Fibroblast of lung (primary cell): ENCODE data around the gene RTN3. TPM values are rescaled to one million over a fixed set of nuclear protein-coding genes. Genes with fewer than 3 reads are reported as not detected.

Experiments
- DNase-seq, 2 donors: peaks; one replicate each; pipeline versions ENCODE4 v3.0.0 to v3.0.0-alpha.2; 2010; ENCODE audit warnings: low read depth in 2 of 2
- H2AFZ ChIP-seq: 2 replicates; pipeline ENCODE4 v1.5.1; 2012; ENCODE audit warnings: low read length, control low read depth, inconsistent platforms
- H3K27ac ChIP-seq: 2 replicates; pipeline ENCODE4 v1.5.1; 2011; ENCODE audit warnings: low read length, control low read depth; ENCODE audit not compliant: insufficient read depth
- H3K27me3 ChIP-seq: 2 replicates; pipeline ENCODE4 v1.5.1; 2011; ENCODE audit warnings: mild to moderate bottlenecking, low read length; ENCODE audit not compliant: control insufficient read depth, insufficient read depth
- H3K36me3 ChIP-seq: 2 replicates; pipeline ENCODE4 v1.5.1; 2011; ENCODE audit warnings: low read length; ENCODE audit not compliant: control insufficient read depth, insufficient read depth
- H3K4me1 ChIP-seq: 2 replicates; pipeline ENCODE4 v1.5.1; 2011; ENCODE audit warnings: low read length; ENCODE audit not compliant: control insufficient read depth, insufficient read depth; ENCODE audit errors: extremely low read depth
- H3K4me2 ChIP-seq: 2 replicates; pipeline ENCODE4 v1.5.1; 2011; ENCODE audit warnings: low read length, control low read depth; ENCODE audit not compliant: insufficient read depth; ENCODE audit errors: extremely low read depth
- H3K4me3 ChIP-seq, 4 experiments: fragments of 200-600 bp in 1 of 4; sonication (generic) in 1 of 4; replicated peaks in 1 of 4; 2 replicates each; pipeline ENCODE4 v1.5.1; 2011 to 2016; ENCODE audit warnings: low read length in 4 of 4, low read depth in 3 of 4, mild to moderate bottlenecking in 3 of 4, control low read depth in 2 of 4, inconsistent platforms in 1 of 4, mixed read lengths in 1 of 4; ENCODE audit not compliant: insufficient read depth in 1 of 4; ENCODE audit errors: control extremely low read depth in 1 of 4
- H3K79me2 ChIP-seq: 2 replicates; pipeline ENCODE4 v1.5.1; 2012; ENCODE audit warnings: mild to moderate bottlenecking, low read length, inconsistent platforms; ENCODE audit not compliant: control insufficient read depth, insufficient read depth
- H3K9ac ChIP-seq: 2 replicates; pipeline ENCODE4 v1.5.1; 2011; ENCODE audit warnings: mild to moderate bottlenecking, low read length, control low read depth; ENCODE audit not compliant: insufficient read depth
- H3K9me3 ChIP-seq: 2 replicates; pipeline ENCODE4 v1.5.1; 2012; ENCODE audit warnings: low read depth, low read length; ENCODE audit not compliant: control insufficient read depth, insufficient read depth
- H4K20me1 ChIP-seq: 2 replicates; pipeline ENCODE4 v1.5.1; 2011; ENCODE audit warnings: low read length; ENCODE audit not compliant: control insufficient read depth, insufficient read depth; ENCODE audit errors: extremely low read depth
- EZH2 ChIP-seq: IDR thresholded peaks from 2 replicates; pipeline ENCODE4 v1.5.1; 2012; ENCODE audit warnings: low read length, control low read depth, mild to moderate bottlenecking; ENCODE audit errors: missing control alignments
- polyA plus RNA-seq, 2 donors: library from polyadenylated mRNA; depleted of rRNA in 1 of 2; stranded (reverse) in 1 of 2; unstranded in 1 of 2; fragments of >200 nt; gene quantifications; 2 replicates each; pipeline ENCODE4 v1.2.1, GENCODE V29; 2011 to 2012; ENCODE audit warnings: missing spikeins in 1 of 2
- total RNA-seq: library from RNA; depleted of rRNA; stranded (reverse); fragments of >200 nt; gene quantifications from 2 replicates; pipeline ENCODE4 v1.2.1, GENCODE V29; 2014
- TF ChIP-seq, protein P1 (sequence below), 2 donors: IDR thresholded peaks in 1 of 2; conservative IDR thresholded peaks in 1 of 2; 1 replicate in 1 of 2; 2 replicates in 1 of 2; pipeline ENCODE4 v1.5.1; 2011 to 2012; ENCODE audit warnings: low read length in 2 of 2, control low read depth in 1 of 2, inconsistent platforms in 1 of 2, low read depth in 1 of 2, mild to moderate bottlenecking in 1 of 2

RTN3 gene
- total and polyA plus RNA-seq, 2 donors (not counting 1 experiment from before 2014, with no cell fraction given) = 93.3 to 167 TPM

DNA sequence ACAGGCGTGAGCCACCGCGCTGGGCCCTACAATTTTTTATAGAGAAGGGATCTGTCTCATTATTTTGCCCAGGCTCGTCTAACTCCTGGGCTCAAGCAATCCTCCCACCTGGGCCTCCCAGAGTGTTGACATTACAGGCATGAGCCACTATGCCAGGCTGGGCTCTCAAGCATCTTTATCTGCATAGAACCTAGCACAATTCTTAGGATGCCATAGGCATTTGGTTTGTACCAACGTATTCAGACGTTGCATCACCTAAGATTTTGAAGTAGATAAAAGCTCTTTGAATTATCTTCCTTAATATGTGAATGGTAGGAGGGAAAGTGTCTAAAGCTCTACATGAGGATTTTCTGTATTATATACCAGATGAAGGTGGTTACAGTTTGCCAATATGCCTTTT is 30.5 kb downstream of the RTN3 start:
- Histone ChIP-seq H3K4me2 (no peak overlapping the region), H3K79me2 (peaks cover 20% of the 10 kb centered on the region), H3K4me3 (no peak overlapping the region), H3K9me3 (no peaks in the 10 kb centered on the region), H3K36me3 (no peaks in the 10 kb centered on the region), H3K4me1 (no peaks in the 10 kb centered on the region), H3K27ac (no peak overlapping the region), H4K20me1 (no peaks in the 10 kb centered on the region), H3K27me3 (no peaks in the 10 kb centered on the region), H3K9ac (no peak overlapping the region), H2AFZ (no peak overlapping the region)
- TF ChIP-seq, protein P1, sequence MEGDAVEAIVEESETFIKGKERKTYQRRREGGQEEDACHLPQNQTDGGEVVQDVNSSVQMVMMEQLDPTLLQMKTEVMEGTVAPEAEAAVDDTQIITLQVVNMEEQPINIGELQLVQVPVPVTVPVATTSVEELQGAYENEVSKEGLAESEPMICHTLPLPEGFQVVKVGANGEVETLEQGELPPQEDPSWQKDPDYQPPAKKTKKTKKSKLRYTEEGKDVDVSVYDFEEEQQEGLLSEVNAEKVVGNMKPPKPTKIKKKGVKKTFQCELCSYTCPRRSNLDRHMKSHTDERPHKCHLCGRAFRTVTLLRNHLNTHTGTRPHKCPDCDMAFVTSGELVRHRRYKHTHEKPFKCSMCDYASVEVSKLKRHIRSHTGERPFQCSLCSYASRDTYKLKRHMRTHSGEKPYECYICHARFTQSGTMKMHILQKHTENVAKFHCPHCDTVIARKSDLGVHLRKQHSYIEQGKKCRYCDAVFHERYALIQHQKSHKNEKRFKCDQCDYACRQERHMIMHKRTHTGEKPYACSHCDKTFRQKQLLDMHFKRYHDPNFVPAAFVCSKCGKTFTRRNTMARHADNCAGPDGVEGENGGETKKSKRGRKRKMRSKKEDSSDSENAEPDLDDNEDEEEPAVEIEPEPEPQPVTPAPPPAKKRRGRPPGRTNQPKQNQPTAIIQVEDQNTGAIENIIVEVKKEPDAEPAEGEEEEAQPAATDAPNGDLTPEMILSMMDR (conservative IDR thresholded peaks at IDR 0.05 in 1 of 2, IDR thresholded peaks at IDR 0.05 in 1 of 2; ENCODE audit: low read depth in 1 of 2, low read length in 2 of 2) = no peak
- DNase-seq = no peak

DNA sequence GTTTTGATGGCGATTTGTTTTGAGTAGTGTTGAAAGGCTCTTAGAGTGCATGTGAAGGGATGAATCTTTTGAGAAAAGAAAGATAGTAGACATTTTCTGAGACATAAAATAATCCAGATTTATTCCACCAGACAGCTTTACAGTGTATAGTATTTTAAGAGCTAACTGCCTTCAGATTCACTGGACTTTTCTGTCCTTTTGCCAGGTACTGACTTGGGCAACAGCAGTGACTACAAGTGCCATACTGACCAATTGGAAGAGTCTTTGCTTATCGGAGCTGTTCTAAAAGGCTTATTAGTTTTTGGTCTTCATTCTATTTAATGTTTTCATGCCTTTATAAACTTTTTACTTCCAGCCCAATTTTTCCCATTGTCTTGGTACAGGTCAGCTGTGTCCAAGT is 32.5 kb downstream of the RTN3 start:
- no peak for DNase-seq
- TF ChIP-seq, protein P1 (conservative IDR thresholded peaks at IDR 0.05 in 1 of 2, IDR thresholded peaks at IDR 0.05 in 1 of 2; ENCODE audit: low read depth in 1 of 2, low read length in 2 of 2) = no peak
- no peak for TF ChIP-seq EZH2
- Histone ChIP-seq H3K9ac (no peak overlapping the region), H3K79me2 (peaks cover 17% of the 10 kb centered on the region), H3K4me1 (no peaks in the 10 kb centered on the region), H3K36me3 (no peaks in the 10 kb centered on the region), H3K4me3 (no peak overlapping the region), H3K27ac (no peak overlapping the region), H4K20me1 (no peaks in the 10 kb centered on the region), H2AFZ (no peak overlapping the region), H3K4me2 (no peak overlapping the region), H3K9me3 (no peaks in the 10 kb centered on the region), H3K27me3 (no peaks in the 10 kb centered on the region)

DNA sequence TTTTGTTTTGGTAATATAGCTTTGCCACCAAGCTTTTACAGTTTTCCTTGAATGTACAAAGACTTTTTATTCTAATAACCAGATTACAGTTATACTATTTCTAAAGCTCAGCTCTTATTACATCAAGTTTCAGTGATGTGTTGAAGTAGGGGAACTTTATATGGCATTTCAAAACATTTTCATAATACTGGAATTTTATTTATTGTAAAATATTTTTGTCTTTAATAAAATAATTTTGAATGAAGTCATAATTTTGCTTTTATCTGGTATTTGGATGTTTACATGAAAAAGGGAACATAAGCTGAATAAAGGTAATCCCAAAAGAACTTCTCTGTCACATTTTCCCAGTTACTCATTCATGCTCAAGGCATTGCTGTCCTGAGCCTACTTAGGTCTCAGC is 34.7 kb downstream of the RTN3 start:
- TF ChIP-seq, protein P1 (conservative IDR thresholded peaks at IDR 0.05 in 1 of 2, IDR thresholded peaks at IDR 0.05 in 1 of 2; ENCODE audit: low read depth in 1 of 2, low read length in 2 of 2) = no peak
- no peak for TF ChIP-seq EZH2
- Histone ChIP-seq H4K20me1 (no peaks in the 10 kb centered on the region), H3K27ac (no peak overlapping the region), H3K79me2 (peaks cover 16% of the 10 kb centered on the region), H3K9ac (no peak overlapping the region), H3K4me2 (no peak overlapping the region), H3K36me3 (no peaks in the 10 kb centered on the region), H3K9me3 (no peaks in the 10 kb centered on the region), H2AFZ (no peak overlapping the region), H3K27me3 (no peaks in the 10 kb centered on the region), H3K4me3 (no peak overlapping the region), H3K4me1 (no peaks in the 10 kb centered on the region)
- DNase-seq = no peak
